Esophagus (tissue), 2 donors: ENCODE data around the gene HS3ST5. TPM values are rescaled to one million over a fixed set of nuclear protein-coding genes. Genes with fewer than 3 reads are reported as not detected.
"Not testable (repeated sequence)": the region's sequence is repeated elsewhere in the genome, so short reads cannot be mapped to it uniquely, and the experiment has no call there.

Experiments
- H3K27ac ChIP-seq, 2 donors: one replicate each; pipeline ENCODE4 v1.5.1; 2013; ENCODE audit warnings: low read depth in 2 of 2, mild to moderate bottlenecking in 2 of 2, inconsistent platforms in 1 of 2, low read length in 1 of 2, moderate library complexity in 1 of 2
- H3K27me3 ChIP-seq, 2 donors: one replicate each; pipeline ENCODE4 v1.6.1; 2013; ENCODE audit warnings: low read length in 2 of 2, control low read depth in 1 of 2, mild to moderate bottlenecking in 1 of 2; ENCODE audit not compliant: insufficient read depth in 2 of 2, control insufficient read depth in 1 of 2
- H3K36me3 ChIP-seq, 2 donors: one replicate each; pipeline ENCODE4 v1.6.1; 2013; ENCODE audit warnings: low read length in 1 of 2; ENCODE audit not compliant: control insufficient read depth in 2 of 2, insufficient read depth in 2 of 2
- H3K4me1 ChIP-seq, 2 donors: one replicate each; pipeline ENCODE4 v1.6.1; 2013; ENCODE audit warnings: low read length in 1 of 2; ENCODE audit not compliant: control insufficient read depth in 2 of 2, insufficient read depth in 2 of 2
- H3K4me3 ChIP-seq, 2 donors: one replicate each; pipeline ENCODE4 v1.5.1; 2013; ENCODE audit warnings: low read length in 2 of 2, mild to moderate bottlenecking in 2 of 2, low read depth in 1 of 2, moderate library complexity in 1 of 2
- H3K9me3 ChIP-seq, 2 donors: one replicate each; pipeline ENCODE4 v1.6.1; 2013; ENCODE audit warnings: mild to moderate bottlenecking in 2 of 2, low read depth in 1 of 2, low read length in 1 of 2, moderate library complexity in 1 of 2; ENCODE audit not compliant: control insufficient read depth in 2 of 2, insufficient read depth in 1 of 2
- WGBS, 2 donors: extraction: QIAGEN DNeasy Blood & Tissue Kit; methylation state at CpG; one replicate each; pipeline ENCODE4 v1.1.7; 2013; 5-methylcytosine and 5-hydroxymethylcytosine counted together
- polyA plus RNA-seq, 2 donors: library from polyadenylated mRNA; stranded (reverse); fragments of 200-250 nt; gene quantifications; one replicate each; pipeline ENCODE4 v1.2.3, GENCODE V29; 2013
- donor health status: healthy with polysubstance abuse.
- donor health status: Bipolar disorder and iron deficiency.

The HS3ST5 gene
- polyA plus RNA-seq, 2 donors: not detected

GRCh38 chr6:114342086-114342825 is 567 bp downstream of the HS3ST5 start:
- H3K4me3 ChIP-seq: peak overlapping the region; percentile 45 to 52
- 1% methylated on average over 87 to 92 of the region's 92 CpGs for WGBS, 2 donors
- no peaks in the 10 kb centered on the region for H3K36me3 ChIP-seq
- peaks cover 6 to 17% of the 10 kb centered on the region in 2 donors for H3K4me1 ChIP-seq
- peaks cover 0 to 12% of the 10 kb centered on the region in 2 donors for H3K27me3 ChIP-seq
- H3K9me3 ChIP-seq: no peaks in the 10 kb centered on the region
- H3K27ac ChIP-seq: no peak overlapping the region

GRCh38 chr6:114339706-114340105 is 3.1 kb downstream of the HS3ST5 start:
- H3K9me3 ChIP-seq: no peaks in the 10 kb centered on the region
- H3K4me1 ChIP-seq: peaks cover 6 to 17% of the 10 kb centered on the region in 2 donors

GRCh38 chr6:114334237-114334636 is 8.6 kb downstream of the HS3ST5 start:
- Histone ChIP-seq H3K36me3 (no peaks in the 10 kb centered on the region), H3K4me1 (no peaks in the 10 kb centered on the region), H3K9me3 (no peaks in the 10 kb centered on the region), H3K27ac (no peak overlapping the region), H3K27me3 (no peaks in the 10 kb centered on the region), H3K4me3 (no peak overlapping the region)
- WGBS, 2 donors: 81 to 85% methylated on average over 4 of the region's 4 CpGs

More at GRCh38 chr6:114339706-114340105, 3.1 kb downstream of the HS3ST5 start:
- Histone ChIP-seq H3K27ac (no peak overlapping the region), H3K36me3 (no peaks in the 10 kb centered on the region), H3K27me3 (peaks cover 0 to 12% of the 10 kb centered on the region in 2 donors), H3K4me3 (no peak overlapping the region)
- WGBS, 2 donors: 12 to 17% methylated on average over 1 of the region's 1 CpG

- H3K36me3 ChIP-seq: no peaks in the 10 kb centered on the region
- no peak overlapping the region for H3K4me3 ChIP-seq
- H3K27me3 ChIP-seq: no peaks in the 10 kb centered on the region
- no peaks in the 10 kb centered on the region for H3K4me1 ChIP-seq
- H3K27ac ChIP-seq: no peak overlapping the region
- no peaks in the 10 kb centered on the region for H3K9me3 ChIP-seq
Observed at GRCh38 chr6:114327074-114327473, 15.7 kb downstream of the HS3ST5 start.

GRCh38 chr6:114323784-114324183 is 19.0 kb downstream of the HS3ST5 start:
- Histone ChIP-seq H3K9me3 (no peaks in the 10 kb centered on the region), H3K4me3 (no peak overlapping the region), H3K27me3 (no peaks in the 10 kb centered on the region), H3K27ac (no peak overlapping the region), H3K4me1 (no peaks in the 10 kb centered on the region), H3K36me3 (no peaks in the 10 kb centered on the region)
- WGBS, 2 donors: 81 to 94% methylated on average over 1 of the region's 1 CpG

GRCh38 chr6:114319749-114320148 is 23.1 kb downstream of the HS3ST5 start:
- H3K36me3 ChIP-seq: no peaks in the 10 kb centered on the region
- no peaks in the 10 kb centered on the region for H3K9me3 ChIP-seq
- H3K4me3 ChIP-seq: no peak overlapping the region
- WGBS, 2 donors: 85 to 90% methylated on average over 3 of the region's 3 CpGs
- no peak overlapping the region for H3K27ac ChIP-seq
- no peaks in the 10 kb centered on the region for H3K27me3 ChIP-seq
- no peaks in the 10 kb centered on the region for H3K4me1 ChIP-seq

- no peak overlapping the region for H3K4me3 ChIP-seq
- H3K27me3 ChIP-seq: no peaks in the 10 kb centered on the region
- H3K36me3 ChIP-seq: no peaks in the 10 kb centered on the region
- no peak overlapping the region for H3K27ac ChIP-seq
- H3K9me3 ChIP-seq: no peaks in the 10 kb centered on the region
- H3K4me1 ChIP-seq: no peaks in the 10 kb centered on the region
- 84% methylated on average over 5 of the region's 5 CpGs for WGBS, 2 donors
Observed at GRCh38 chr6:114315831-114316595, 26.8 kb downstream of the HS3ST5 start.

GRCh38 chr6:114313816-114314215 is 29.0 kb downstream of the HS3ST5 start:
- 91 to 98% methylated on average over 6 of the region's 6 CpGs for WGBS, 2 donors
- H3K9me3 ChIP-seq, H3K4me1 ChIP-seq, H3K4me3 ChIP-seq, H3K27ac ChIP-seq, H3K36me3 ChIP-seq, H3K27me3 ChIP-seq: not testable (repeated sequence)

GRCh38 chr6:114312931-114313330 is 29.9 kb downstream of the HS3ST5 start:
- WGBS, 2 donors: 80 to 88% methylated on average over 4 of the region's 4 CpGs
- H3K27me3 ChIP-seq: no peaks in the 10 kb centered on the region
- H3K4me3 ChIP-seq: no peak overlapping the region
- no peaks in the 10 kb centered on the region for H3K36me3 ChIP-seq
- H3K27ac ChIP-seq: no peak overlapping the region
- no peaks in the 10 kb centered on the region for H3K9me3 ChIP-seq
- H3K4me1 ChIP-seq: no peaks in the 10 kb centered on the region
